Astrocyte (in vitro differentiated cells and primary cell): ENCODE results near the gene TSC22D3.

Experiments
- CTCF ChIP-seq: IDR thresholded peaks from 2 replicates; pipeline ENCODE4 v1.5.1; 2011; ENCODE audit warnings: low read depth, mild to moderate bottlenecking, inconsistent platforms, low read length, moderate library complexity; ENCODE audit not compliant: insufficient read depth
- EZH2 ChIP-seq: IDR thresholded peaks from 2 replicates; pipeline ENCODE4 v1.6.1; 2012; ENCODE audit warnings: mild to moderate bottlenecking, low read length, inconsistent platforms; ENCODE audit not compliant: insufficient read depth

DNA sequence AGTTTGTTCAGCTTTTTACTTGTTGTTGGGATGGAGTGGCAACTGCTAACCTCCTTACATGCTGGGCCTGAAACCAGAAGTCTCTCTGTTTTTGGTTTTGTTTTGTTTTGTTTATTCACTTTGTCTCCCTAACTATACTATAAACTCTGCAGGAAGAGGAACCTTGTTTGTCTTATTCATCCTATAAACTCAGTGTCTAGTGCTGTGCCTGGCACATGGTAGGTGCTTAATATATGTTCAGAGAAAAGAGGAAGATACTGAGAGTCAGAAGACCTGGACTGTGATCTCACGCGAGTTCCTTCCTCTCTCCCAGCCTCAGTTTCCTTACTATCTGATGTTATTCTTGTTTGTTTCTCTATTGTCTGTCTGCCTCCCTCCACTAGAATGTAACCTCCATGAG is 76.0 kb downstream of the TSC22D3 start:
- TF ChIP-seq CTCF (no peak), EZH2 (no peak)
